ENCODE results near the gene ESR1.
"Not testable (repeated sequence)": the region's sequence is repeated elsewhere in the genome, so short reads cannot be mapped to it uniquely, and the experiment has no call there.

The ESR1 gene

GRCh38 chr6:151813858-151814257, 6.4 kb downstream of the ESR1 start:
- DNase-seq (ENCODE audit: low spot score) = no peak

DNA sequence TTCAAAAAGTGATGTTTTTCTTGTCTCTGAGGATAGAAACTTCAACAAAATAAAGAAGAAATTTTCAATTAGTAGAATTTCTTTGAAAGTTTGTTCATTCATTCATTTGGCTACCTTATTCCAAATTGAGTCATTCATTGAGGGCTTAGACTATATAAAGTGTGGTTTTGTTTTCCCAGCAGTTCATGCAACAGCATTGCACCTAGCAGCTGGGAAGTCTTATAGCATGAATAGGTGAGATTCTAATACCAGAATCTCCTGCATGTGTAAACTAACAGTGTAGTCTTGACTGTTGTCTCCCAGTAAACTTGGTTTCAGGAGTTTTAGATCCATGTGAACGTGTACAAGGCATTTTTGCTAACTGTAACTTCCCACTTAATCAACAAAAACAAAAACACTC, 7.1 kb downstream of the ESR1 start:
- no peak for DNase-seq (ENCODE audit: low spot score)

DNA sequence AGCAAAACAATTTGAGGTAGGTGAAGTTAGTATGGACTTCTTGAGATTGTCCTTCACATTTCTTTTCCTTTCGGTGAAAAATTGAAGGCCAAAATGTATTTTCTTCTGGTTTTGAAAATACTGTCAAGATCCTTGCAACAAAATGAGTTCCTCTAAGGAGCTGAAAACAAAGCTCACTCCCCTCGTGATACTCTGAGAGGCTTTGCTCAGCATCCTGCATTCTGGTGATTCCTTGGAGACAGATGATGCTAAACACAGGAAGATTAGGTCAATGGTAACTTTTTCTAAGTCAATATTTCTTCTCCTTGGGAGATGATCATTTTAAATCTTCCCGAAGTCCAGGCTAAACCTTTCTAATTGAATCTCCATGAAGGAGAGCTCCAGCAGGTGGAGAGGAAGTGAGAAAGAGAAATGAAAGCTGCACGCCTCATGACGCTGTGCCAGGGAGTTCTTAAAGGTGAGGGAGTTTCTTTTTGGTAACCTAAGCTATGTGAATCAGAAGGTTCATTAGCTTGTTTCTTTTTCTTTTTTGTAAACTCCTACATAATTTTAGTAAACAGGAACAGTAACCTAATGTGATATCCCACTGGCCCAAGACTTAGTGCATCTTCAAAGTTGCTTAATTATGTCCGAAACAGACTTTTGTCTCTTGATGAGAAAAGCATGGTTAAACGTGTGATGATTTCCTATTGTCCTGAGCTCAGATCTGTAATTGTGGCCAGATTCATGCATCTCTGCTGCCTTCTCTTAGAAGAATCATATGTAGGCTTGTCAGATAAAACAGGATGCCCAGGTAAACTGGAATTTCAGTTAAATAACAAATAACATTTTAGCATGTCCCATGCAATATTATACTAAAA, 15.0 kb downstream of the ESR1 start:
- no peak for DNase-seq (ENCODE audit: low spot score)

- DNase-seq (ENCODE audit: low spot score) = no peak
Measured at GRCh38 chr6:151826517-151827142, 19.1 kb downstream of the ESR1 start.

GRCh38 chr6:151832710-151833109, 25.2 kb downstream of the ESR1 start:
- no peak for DNase-seq (ENCODE audit: low spot score)

GRCh38 chr6:151835396-151835795, 27.9 kb downstream of the ESR1 start:
- DNase-seq (ENCODE audit: low spot score) = no peak

DNA sequence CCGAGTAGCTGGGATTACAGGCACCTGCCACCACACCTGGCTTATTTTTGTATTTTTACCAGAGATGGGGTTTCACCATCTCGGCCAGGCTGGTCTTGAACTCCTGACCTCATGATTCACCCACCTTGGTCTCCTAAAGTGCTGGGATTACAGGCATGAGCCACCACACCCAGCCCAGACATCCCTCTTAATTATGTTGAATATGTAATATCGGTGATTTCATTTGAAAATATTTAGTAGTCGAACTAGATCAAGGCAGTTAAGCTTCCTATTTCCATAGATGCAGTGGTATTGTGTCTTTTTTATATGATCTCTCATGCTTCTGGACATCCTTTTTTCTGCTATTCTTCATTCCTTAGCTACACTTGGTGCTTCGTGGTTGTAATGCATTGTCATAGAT, 29.7 kb downstream of the ESR1 start:
- DNase-seq (ENCODE audit: low spot score) = no peak

GRCh38 chr6:151842816-151843215, 35.3 kb downstream of the ESR1 start:
- no peak for DNase-seq (ENCODE audit: low spot score)

DNA sequence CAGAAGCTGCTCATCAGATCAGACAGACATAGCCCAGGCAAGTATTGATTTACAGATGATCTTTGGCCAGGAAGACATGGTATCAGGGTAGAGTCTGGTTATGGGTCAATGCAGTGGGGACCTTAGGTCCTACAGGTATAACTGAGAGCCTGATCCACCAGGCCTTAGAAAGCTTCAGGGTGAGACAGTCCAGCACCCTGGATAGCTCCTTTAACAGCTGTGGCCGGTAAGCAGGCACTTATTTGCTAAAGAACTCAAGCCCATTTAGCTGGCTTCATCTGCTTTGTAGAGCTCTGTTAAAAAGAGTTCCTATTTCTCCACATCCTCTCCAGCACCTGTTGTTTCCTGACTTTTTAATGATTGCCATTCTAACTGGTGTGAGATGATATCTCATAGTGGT, 39.6 kb downstream of the ESR1 start:
- DNase-seq (ENCODE audit: low spot score) = no peak

DNA sequence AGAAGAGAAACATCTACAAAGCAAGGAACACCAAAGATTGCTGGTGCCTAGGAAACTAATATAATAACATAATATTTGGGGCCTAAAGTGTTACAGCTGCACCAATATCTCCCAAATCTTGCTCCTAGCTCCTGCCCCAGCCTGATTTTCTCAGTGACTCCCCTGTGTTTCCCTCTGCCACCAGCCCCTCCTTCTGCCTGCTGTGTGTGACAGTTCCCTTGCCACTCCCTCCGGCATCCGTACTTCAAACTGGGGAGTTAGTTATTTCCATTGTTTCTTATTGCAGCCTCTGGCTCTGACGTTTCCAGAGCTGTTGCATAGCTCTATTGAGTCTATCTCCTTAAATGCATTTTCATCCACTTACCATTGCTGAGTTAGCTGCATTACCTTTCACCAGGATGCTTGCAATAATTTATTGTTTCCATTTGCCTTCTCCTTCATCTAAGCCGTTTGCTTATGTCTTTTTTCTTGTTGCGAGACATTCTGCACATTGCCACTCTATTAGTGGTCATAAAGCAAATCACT, 43.1 kb downstream of the ESR1 start:
- DNase-seq (ENCODE audit: low spot score) = no peak

GRCh38 chr6:151858294-151858693, 50.8 kb downstream of the ESR1 start:
- DNase-seq (ENCODE audit: low spot score) = no peak

- no peak for DNase-seq (ENCODE audit: low spot score)
Measured at GRCh38 chr6:151862461-151862860, 55.0 kb downstream of the ESR1 start.

DNA sequence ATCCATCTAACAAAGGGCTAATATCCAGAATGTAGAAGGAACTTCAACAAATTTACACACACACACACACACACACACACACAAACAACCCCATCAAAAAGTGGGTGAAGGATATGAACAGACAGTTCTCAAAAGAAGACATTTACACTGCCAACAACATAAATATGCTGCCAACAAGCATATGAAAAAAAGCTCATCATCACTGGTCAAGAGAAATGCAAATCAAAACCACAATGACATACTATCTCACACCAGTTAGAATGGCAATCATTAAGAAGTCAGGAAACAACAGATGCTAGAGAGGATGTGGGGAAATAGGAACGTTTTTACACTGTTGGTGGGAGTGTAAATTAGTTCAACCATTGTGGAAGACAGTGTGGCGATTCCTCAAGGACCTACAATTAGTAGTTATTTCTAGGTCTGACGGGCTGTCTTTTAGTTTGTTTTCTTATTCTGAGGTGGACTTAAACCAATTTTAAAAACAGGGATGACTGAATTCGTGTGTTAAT, 59.9 kb downstream of the ESR1 start:
- not testable (repeated sequence) for DNase-seq (ENCODE audit: low spot score)

DNA sequence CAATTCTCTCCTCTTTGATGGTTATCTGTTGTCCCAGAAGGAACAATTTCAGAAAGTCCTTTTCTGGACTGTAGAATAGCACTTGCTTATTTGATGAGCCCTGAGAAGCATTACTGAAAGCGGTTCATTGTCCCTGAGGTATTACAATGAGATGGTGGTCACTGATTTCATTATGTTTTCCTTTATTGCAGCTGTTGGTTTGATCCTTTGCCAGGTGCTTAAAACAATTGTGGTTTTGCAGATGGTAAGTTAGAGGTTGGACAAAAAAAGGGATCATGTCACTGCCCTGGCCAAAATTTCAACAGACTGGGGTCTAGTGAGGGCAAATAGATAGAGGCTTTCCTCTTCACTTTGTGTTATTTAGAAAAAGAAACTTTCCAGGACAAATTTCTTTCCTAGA, 61.9 kb downstream of the ESR1 start:
- no peak for DNase-seq (ENCODE audit: low spot score)

GRCh38 chr6:151869787-151870186, 62.3 kb downstream of the ESR1 start:
- no peak for DNase-seq (ENCODE audit: low spot score)

DNA sequence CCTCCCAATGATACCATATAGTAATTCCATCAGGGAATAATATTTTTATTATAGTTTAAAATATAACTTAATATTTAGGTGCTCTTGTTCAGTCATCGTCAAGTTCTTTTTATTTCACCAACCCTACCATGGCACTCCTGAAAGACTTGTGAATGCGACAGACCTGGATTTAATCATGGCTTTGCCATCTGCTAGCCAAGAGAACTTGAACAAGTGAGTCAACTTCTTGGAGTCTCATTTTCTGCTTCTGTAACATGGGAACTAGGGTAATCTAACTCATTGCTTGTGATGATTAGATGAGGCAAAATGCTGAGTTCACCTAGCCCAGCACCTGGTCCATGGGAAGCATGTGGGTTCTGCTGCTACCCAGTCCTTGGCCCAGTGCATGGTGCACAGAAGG, 62.9 kb downstream of the ESR1 start:
- DNase-seq (ENCODE audit: low spot score) = no peak

GRCh38 chr6:151875524-151875923, 68.0 kb downstream of the ESR1 start:
- DNase-seq (ENCODE audit: low spot score) = no peak

DNA sequence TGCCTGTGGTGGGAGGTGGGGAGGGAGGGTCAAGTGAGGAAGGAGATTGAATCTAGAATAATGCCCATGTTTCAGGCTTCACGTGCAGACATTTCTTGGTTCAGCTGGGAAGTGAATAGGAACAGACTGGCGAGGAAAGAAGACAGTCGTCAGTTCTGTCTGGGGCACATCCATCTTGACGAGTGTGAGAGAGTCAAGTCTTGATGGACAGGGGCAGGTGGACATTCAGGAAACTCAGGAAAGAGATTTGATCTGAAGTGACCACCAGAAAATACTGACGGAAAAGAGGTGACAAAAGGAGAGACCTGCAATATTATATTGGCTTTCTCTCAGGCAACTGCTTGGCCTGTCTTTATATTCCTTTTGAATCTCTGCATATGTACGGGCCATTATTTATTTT, 68.6 kb downstream of the ESR1 start:
- DNase-seq (ENCODE audit: low spot score) = no peak

DNA sequence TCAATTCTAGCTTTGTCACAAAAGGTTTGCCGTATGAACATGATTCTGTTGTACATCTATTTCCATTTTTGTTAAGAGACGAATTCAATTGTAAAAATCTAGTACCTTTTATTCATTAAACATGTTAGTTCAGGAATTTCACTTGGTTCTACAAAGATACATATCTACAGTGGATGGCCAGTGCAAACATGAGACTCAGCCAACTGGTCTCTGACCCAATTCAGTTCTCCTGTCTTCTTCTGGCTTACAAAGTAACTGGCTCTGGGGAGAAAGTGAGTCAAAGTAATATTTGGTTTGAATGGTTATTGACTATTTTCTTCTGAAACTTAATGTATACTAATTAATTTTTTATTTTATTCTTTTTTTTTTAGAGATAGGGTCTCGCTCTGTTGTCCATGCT, 70.0 kb downstream of the ESR1 start:
- no peak for DNase-seq (ENCODE audit: low spot score)

- DNase-seq (ENCODE audit: low spot score) = no peak
Measured at GRCh38 chr6:151881231-151881630, 73.7 kb downstream of the ESR1 start.

DNA sequence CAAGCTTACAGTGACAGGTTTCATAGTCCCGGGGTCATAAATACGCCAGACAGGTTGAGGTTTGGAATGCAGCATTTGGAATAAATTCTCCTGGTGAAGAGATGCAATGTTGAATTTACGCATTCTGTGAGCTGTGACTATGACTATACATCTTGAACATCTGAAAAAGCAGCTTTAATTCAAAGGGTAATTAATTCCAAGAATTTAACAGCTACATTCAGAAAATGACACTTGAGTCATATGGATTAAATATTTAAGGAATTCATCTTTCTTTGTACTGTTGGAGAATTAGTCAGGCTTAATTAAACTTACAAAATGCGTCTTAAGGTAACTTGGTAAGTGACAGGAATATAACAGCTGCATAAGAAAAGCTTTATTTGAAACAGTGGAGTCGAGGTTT, 74.7 kb downstream of the ESR1 start:
- DNase-seq (ENCODE audit: low spot score) = no peak

GRCh38 chr6:151885234-151885633, 77.8 kb downstream of the ESR1 start:
- no peak for DNase-seq (ENCODE audit: low spot score)

GRCh38 chr6:151891524-151891923, 84.0 kb downstream of the ESR1 start:
- no peak for DNase-seq (ENCODE audit: low spot score)

Measured in Ammon's horn (tissue), 1 donor.